Mesendoderm (in vitro differentiated cells): ENCODE measurements around the gene CELA2B.
"Not testable (repeated sequence)": the region's sequence is repeated elsewhere in the genome, so short reads cannot be mapped to it uniquely, and the experiment has no call there.

Experiments used
- DNase-seq: peaks from one replicate; pipeline ENCODE4 v3.0.0; 2013
- H2AK5ac ChIP-seq: 2 replicates; pipeline ENCODE4 v1.6.1; 2013; ENCODE audit warnings: low read length, inconsistent platforms
- H2BK120ac ChIP-seq: 2 replicates; pipeline ENCODE4 v1.6.1; 2013; ENCODE audit warnings: low read depth, mild to moderate bottlenecking, low read length, moderate library complexity, mixed read lengths
- H2BK15ac ChIP-seq: replicated peaks from 2 replicates; pipeline ENCODE4 v1.6.1; 2013; ENCODE audit warnings: low read depth, mild to moderate bottlenecking, moderate library complexity
- H2BK5ac ChIP-seq: 2 replicates; pipeline ENCODE4 v1.6.1; 2013; ENCODE audit warnings: low read length, inconsistent platforms
- H3K18ac ChIP-seq: 2 replicates; pipeline ENCODE4 v1.6.1; 2013; ENCODE audit warnings: mild to moderate bottlenecking, low read length, mixed read lengths
- H3K23ac ChIP-seq: one replicate; pipeline ENCODE4 v1.6.1; 2013; ENCODE audit warnings: low read length
- H3K27ac ChIP-seq: 2 replicates; pipeline ENCODE4 v1.5.1; 2013; ENCODE audit warnings: low read depth, mild to moderate bottlenecking, inconsistent platforms, low read length, moderate library complexity
- H3K27me3 ChIP-seq: 2 replicates; pipeline ENCODE4 v1.6.1; 2013; ENCODE audit warnings: low read length, control low read depth, mild to moderate bottlenecking, inconsistent platforms; ENCODE audit not compliant: insufficient read depth, poor library complexity
- H3K36me3 ChIP-seq: 2 replicates; pipeline ENCODE4 v1.6.1; 2013; ENCODE audit warnings: low read length, inconsistent platforms; ENCODE audit not compliant: control insufficient read depth, insufficient read depth
- H3K4ac ChIP-seq: one replicate; pipeline ENCODE4 v1.6.1; 2013; ENCODE audit warnings: low read depth, mild to moderate bottlenecking, low read length, moderate library complexity
- H3K4me1 ChIP-seq: 2 replicates; pipeline ENCODE4 v1.6.1; 2013; ENCODE audit warnings: low read depth, low read length, inconsistent platforms; ENCODE audit not compliant: control insufficient read depth
- H3K4me2 ChIP-seq: 2 replicates; pipeline ENCODE4 v1.6.1; 2013; ENCODE audit warnings: low read length
- H3K4me3 ChIP-seq: 2 replicates; pipeline ENCODE4 v1.5.1; 2013; ENCODE audit warnings: mild to moderate bottlenecking, low read length
- H3K56ac ChIP-seq: one replicate; pipeline ENCODE4 v1.6.1; 2013; ENCODE audit warnings: low read length
- H3K79me1 ChIP-seq: 2 replicates; pipeline ENCODE4 v1.6.1; 2013; ENCODE audit warnings: low read length, inconsistent platforms
- H3K79me2 ChIP-seq: 2 replicates; pipeline ENCODE4 v1.6.1; 2013; ENCODE audit warnings: mild to moderate bottlenecking, low read length; ENCODE audit not compliant: control insufficient read depth, insufficient read depth
- H3K9ac ChIP-seq: 2 replicates; pipeline ENCODE4 v1.6.1; 2013; ENCODE audit warnings: low read length, inconsistent platforms
- H4K5ac ChIP-seq: one replicate; pipeline ENCODE4 v1.6.1; 2013; ENCODE audit warnings: low read length
- H4K8ac ChIP-seq: one replicate; pipeline ENCODE4 v1.6.1; 2013; ENCODE audit warnings: low read depth, mild to moderate bottlenecking, control low read depth, low read length, moderate library complexity
- WGBS: extraction: QIAGEN DNeasy Blood & Tissue Kit; methylation state at CpG from one replicate; pipeline ENCODE4 v1.1.7; 2013; ENCODE audit warnings: low lambda C conversion rate, missing lambda C conversion rate; ENCODE audit not compliant: insufficient coverage; ENCODE audit errors: extremely low coverage; 5-methylcytosine and 5-hydroxymethylcytosine counted together

CELA2B gene

DNA sequence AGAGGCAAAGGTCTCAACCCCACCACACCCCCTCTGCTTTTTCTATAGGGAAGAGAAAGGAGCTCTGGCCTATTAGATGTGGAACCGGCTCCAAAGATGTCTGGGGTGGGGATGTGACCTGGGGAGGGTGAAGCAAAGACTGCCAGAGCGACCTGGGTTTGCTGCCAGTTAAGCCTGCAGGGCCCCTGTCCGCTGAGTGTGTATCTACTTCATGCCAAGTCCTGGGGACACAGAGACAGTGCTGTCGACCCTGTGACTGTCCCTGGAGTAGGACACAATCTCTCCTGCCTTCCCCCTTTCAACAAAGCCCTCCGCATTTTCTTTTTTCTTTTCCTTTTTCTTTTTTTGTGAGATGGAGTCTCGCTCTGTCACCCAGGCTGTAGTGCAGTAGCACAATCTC lies 6.6 kb downstream of the CELA2B start:
- not testable (repeated sequence) for H3K4me2 ChIP-seq, H3K18ac ChIP-seq, H3K4me1 ChIP-seq, H3K4me3 ChIP-seq, H3K27ac ChIP-seq, H3K9ac ChIP-seq, H3K27me3 ChIP-seq, DNase-seq, H2BK5ac ChIP-seq, H3K79me2 ChIP-seq, H3K79me1 ChIP-seq, H2AK5ac ChIP-seq, H4K8ac ChIP-seq, H3K56ac ChIP-seq, H2BK120ac ChIP-seq, H4K5ac ChIP-seq, H3K23ac ChIP-seq, H3K36me3 ChIP-seq, H2BK15ac ChIP-seq, H3K4ac ChIP-seq
- WGBS: no CpG with 5 or more reads among the region's 6 CpGs

DNA sequence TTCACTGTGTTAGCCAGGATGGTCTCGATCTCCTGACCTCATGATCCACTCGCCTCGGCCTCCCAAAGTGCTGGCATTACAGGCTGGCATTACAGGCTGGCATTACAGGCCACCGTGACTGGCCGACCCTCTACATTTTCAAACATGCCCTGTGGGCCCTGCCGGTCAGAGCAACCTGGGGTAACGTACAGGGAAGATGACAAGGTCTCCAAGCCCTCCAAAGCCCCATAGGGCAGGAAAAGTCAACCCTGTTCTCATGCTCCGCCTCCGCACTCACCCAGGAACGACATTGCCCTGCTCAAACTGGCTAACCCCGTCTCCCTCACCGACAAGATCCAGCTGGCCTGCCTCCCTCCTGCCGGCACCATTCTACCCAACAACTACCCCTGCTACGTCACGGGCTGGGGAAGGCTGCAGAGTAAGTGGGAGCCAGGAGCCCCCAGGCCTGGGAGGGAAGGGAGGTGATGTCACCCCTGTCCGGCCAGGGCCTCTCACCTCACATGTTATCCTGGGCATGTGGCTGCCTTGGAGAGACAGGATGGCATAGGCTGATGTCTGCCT lies 7.2 kb downstream of the CELA2B start:
- not testable (repeated sequence) for H2BK15ac ChIP-seq, H3K79me1 ChIP-seq, H3K4me2 ChIP-seq, H3K27ac ChIP-seq, H2BK120ac ChIP-seq, H3K23ac ChIP-seq, H2BK5ac ChIP-seq, DNase-seq, H3K79me2 ChIP-seq, H3K27me3 ChIP-seq, H3K4me3 ChIP-seq, H3K36me3 ChIP-seq, H3K56ac ChIP-seq, H4K8ac ChIP-seq, H3K9ac ChIP-seq, H3K4me1 ChIP-seq, H3K4ac ChIP-seq, H2AK5ac ChIP-seq, H3K18ac ChIP-seq, H4K5ac ChIP-seq
- no CpG with 5 or more reads among the region's 16 CpGs for WGBS

DNA sequence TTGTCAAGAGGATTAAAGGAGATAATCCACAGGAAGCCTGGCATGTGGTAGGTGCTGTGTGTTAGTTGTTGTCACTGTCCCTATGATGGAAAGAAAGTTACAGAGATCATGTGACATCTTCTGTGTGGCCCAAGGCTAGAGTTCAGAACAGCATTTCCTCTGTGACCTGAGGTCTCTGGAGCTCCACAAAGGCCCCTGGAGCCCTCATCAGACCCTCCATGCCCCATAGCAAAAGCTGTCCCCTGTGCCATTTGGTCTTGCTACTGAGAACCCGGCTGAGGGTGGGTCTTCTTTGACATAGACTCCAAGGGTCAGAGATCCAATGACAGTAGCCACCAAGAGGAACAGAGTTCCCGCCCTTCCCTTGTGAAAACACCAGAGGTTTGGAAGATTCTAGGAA lies 8.1 kb downstream of the CELA2B start:
- no peak overlapping the region for H2BK5ac ChIP-seq
- H3K36me3 ChIP-seq: no peaks in the 10 kb centered on the region
- H4K5ac ChIP-seq: no peak overlapping the region
- H2BK15ac ChIP-seq: no peak overlapping the region
- no peak for DNase-seq
- H3K27ac ChIP-seq: no peak overlapping the region
- H3K23ac ChIP-seq: no peak overlapping the region
- H3K4me1 ChIP-seq: no peaks in the 10 kb centered on the region
- WGBS: no CpG with 5 or more reads among the region's 2 CpGs
- no peak overlapping the region for H3K4me3 ChIP-seq
- no peak overlapping the region for H3K4me2 ChIP-seq
- no peaks in the 10 kb centered on the region for H3K27me3 ChIP-seq
- no peak overlapping the region for H3K4ac ChIP-seq
- H2AK5ac ChIP-seq: no peak overlapping the region
- H3K9ac ChIP-seq: no peak overlapping the region
- no peak overlapping the region for H3K18ac ChIP-seq
- H4K8ac ChIP-seq: no peak overlapping the region
- H3K56ac ChIP-seq: no peak overlapping the region
- no peak overlapping the region for H2BK120ac ChIP-seq
- H3K79me2 ChIP-seq: no peaks in the 10 kb centered on the region
- H3K79me1 ChIP-seq: no peaks in the 10 kb centered on the region

DNA sequence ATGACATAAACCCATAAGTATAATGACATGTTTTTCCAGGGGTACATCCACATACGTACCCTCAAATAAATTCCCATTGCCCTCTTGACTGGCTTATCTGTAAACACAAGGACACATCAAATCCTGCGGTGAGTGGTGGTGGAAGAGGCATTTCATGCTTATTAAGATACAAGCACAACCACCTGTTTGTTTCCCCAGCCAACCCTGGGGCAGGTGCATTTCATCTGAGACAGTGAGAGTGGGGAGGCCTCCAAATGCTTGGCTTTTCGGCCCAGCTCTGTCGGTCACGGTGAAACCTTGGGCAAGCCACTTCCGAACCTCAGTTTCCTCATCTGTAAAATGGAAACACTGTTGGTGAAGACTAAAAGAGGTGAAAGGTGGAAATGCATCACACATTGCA lies 8.5 kb downstream of the CELA2B start:
- WGBS: no CpG with 5 or more reads among the region's 6 CpGs
- H3K23ac ChIP-seq, H2BK120ac ChIP-seq, H3K4me1 ChIP-seq, H3K9ac ChIP-seq, H2BK15ac ChIP-seq, H2AK5ac ChIP-seq, H3K4me2 ChIP-seq, H3K36me3 ChIP-seq, DNase-seq, H4K8ac ChIP-seq, H4K5ac ChIP-seq, H3K56ac ChIP-seq, H3K27ac ChIP-seq, H3K4me3 ChIP-seq, H2BK5ac ChIP-seq, H3K79me2 ChIP-seq, H3K4ac ChIP-seq, H3K18ac ChIP-seq, H3K27me3 ChIP-seq, H3K79me1 ChIP-seq: not testable (repeated sequence)

DNA sequence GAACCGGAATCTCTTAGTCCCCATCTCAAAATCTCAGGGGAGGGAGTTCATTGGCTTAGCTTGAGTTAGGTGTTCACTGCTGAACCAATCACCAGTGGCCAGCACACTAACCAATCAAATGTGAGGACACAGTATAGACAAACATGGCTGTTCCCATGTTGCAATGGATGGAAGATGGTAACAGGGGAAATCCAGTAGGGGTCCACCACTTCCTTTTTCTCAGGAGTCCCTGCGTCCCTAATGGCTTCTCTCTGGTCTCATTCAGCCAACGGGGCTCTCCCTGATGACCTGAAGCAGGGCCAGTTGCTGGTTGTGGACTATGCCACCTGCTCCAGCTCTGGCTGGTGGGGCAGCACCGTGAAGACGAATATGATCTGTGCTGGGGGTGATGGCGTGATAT lies 9.7 kb downstream of the CELA2B start:
- H2BK15ac ChIP-seq: no peak overlapping the region
- DNase-seq: no peak
- no peak overlapping the region for H4K5ac ChIP-seq
- H3K4me2 ChIP-seq: no peak overlapping the region
- H3K23ac ChIP-seq: no peak overlapping the region
- no peak overlapping the region for H3K56ac ChIP-seq
- H3K79me1 ChIP-seq: no peaks in the 10 kb centered on the region
- no peak overlapping the region for H3K4ac ChIP-seq
- H3K27ac ChIP-seq: no peak overlapping the region
- H4K8ac ChIP-seq: no peak overlapping the region
- H2BK5ac ChIP-seq: no peak overlapping the region
- H2AK5ac ChIP-seq: no peak overlapping the region
- H3K9ac ChIP-seq: no peak overlapping the region
- H2BK120ac ChIP-seq: no peak overlapping the region
- no peak overlapping the region for H3K4me3 ChIP-seq
- H3K4me1 ChIP-seq: no peaks in the 10 kb centered on the region
- no peaks in the 10 kb centered on the region for H3K27me3 ChIP-seq
- H3K79me2 ChIP-seq: no peaks in the 10 kb centered on the region
- H3K18ac ChIP-seq: no peak overlapping the region
- WGBS: no CpG with 5 or more reads among the region's 6 CpGs
- no peaks in the 10 kb centered on the region for H3K36me3 ChIP-seq

DNA sequence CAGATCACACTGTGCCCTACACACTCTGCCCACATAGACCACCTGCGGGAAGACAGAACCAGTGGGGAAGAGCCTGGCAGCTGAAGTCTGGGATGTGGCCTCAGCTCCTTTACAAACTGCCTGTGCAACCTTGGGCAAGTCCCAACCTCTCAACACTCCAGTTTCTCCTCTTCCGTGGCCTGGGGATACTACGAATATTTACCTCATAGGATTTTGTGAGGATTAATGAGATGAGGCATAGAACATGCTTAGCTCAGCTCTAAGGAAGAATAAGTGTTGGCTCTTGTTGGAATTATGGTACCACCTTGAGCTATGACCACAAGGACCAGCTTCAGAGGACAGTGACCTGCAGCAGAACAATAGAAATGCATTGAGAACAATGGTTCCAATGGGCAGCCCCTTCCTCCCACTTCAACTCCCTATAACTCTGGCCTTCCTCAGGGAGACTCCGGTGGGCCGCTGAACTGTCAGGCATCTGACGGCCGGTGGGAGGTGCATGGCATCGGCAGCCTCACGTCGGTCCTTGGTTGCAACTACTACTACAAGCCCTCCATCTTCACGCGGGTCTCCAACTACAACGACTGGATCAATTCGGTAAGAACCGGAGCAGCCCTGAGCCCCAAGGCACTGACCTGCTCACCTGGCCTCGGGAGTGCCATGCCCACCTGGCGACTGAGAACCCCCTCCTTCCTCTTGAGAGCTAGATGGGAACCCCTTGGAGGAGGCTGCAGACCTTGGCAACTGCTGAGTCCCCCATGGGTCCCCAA lies 11.1 kb downstream of the CELA2B start:
- H3K4me3 ChIP-seq, H2BK120ac ChIP-seq, H2BK5ac ChIP-seq, H3K36me3 ChIP-seq, H4K8ac ChIP-seq, H3K9ac ChIP-seq, H3K79me1 ChIP-seq, H3K4me1 ChIP-seq, H3K27me3 ChIP-seq, H3K56ac ChIP-seq, H4K5ac ChIP-seq, H3K18ac ChIP-seq, H3K4ac ChIP-seq, H3K27ac ChIP-seq, H3K4me2 ChIP-seq, H2AK5ac ChIP-seq, DNase-seq, H3K23ac ChIP-seq, H3K79me2 ChIP-seq, H2BK15ac ChIP-seq: not testable (repeated sequence)
- WGBS: no CpG with 5 or more reads among the region's 17 CpGs
